ENCODE data around the gene ADARB1. TPM values are rescaled to one million over a fixed set of nuclear protein-coding genes. Genes with fewer than 3 reads are reported as not detected.
A peak's percentile ranks its signal among the peaks of the same experiment; 100 is the strongest.

Gene ADARB1
- total and polyA plus RNA-seq, 2 donors (not counting 1 experiment from before 2014, with no cell fraction given), result 17.1 to 33.3 TPM

GRCh38 chr21:45078371-45078770 is 4.0 kb downstream of the ADARB1 start:
- Mint-ChIP-seq H3K27ac (peak overlapping the region; percentile 11), H3K27me3 (no peaks in the 10 kb centered on the region), H3K4me3 (peak overlapping the region; percentile 19), H3K9me3 (ENCODE audit: insufficient read depth) (no peaks in the 10 kb centered on the region), H3K4me1 (peaks cover 70% of the 10 kb centered on the region)
- no peak overlapping the region for H3K4me3 ChIP-seq (ENCODE audit: control extremely low read depth in 1 of 5, extremely low read depth in 1 of 5, insufficient read depth in 1 of 5, low read depth in 2 of 5, low read length in 4 of 5)
- POLR2A ChIA-PET, result no interaction called here
- no peak overlapping the region for H2AFZ ChIP-seq (ENCODE audit: insufficient read depth, low read depth, low read length, poor library complexity, severe bottlenecking)
- no peaks in the 10 kb centered on the region for H3K27me3 ChIP-seq (replicated peaks in 1 of 4; ENCODE audit: control extremely low read depth in 1 of 4, control insufficient read depth in 3 of 4, insufficient read depth in 4 of 4, low read length in 3 of 4)
- H3K36me3 ChIP-seq (replicated peaks in 1 of 2; ENCODE audit: control extremely low read depth in 1 of 2, control insufficient read depth in 1 of 2, extremely low read depth in 1 of 2, insufficient read depth in 2 of 2, low read length in 1 of 2), result peaks cover 0 to 6% of the 10 kb centered on the region in 2 experiments
- TF ChIP-seq EZH2 (IDR thresholded peaks at IDR 0.05; ENCODE audit: borderline replicate concordance, insufficient read depth, low read depth, low read length, poor library complexity, severe bottlenecking) (no peak), CTCF (IDR thresholded peaks at IDR 0.05) (no peak)
- peaks cover 41 to 45% of the 10 kb centered on the region in 2 donors for H3K4me1 ChIP-seq (ENCODE audit: control insufficient read depth in 2 of 2, insufficient read depth in 2 of 2, low read length in 2 of 2)
- DNase-seq (no peak), ATAC-seq (ENCODE audit: low read depth) (no peak)
- peaks cover 84% of the 10 kb centered on the region for H3K79me2 ChIP-seq (ENCODE audit: control insufficient read depth, insufficient read depth, low read length)
- no peaks in the 10 kb centered on the region for H3K9me3 ChIP-seq (ENCODE audit: control extremely low read depth in 1 of 3, control insufficient read depth in 2 of 3, insufficient read depth in 1 of 3, low read length in 2 of 3)
- H3K4me2 ChIP-seq (replicated peaks; ENCODE audit: low read depth, low read length, poor library complexity, severe bottlenecking), result peak overlapping the region; percentile 35
- H4K20me1 ChIP-seq (ENCODE audit: control insufficient read depth, insufficient read depth, low read length, poor library complexity, severe bottlenecking), result peaks cover 59% of the 10 kb centered on the region
- intact Hi-C loops (cut with micrococcal nuclease), result loop anchor here (2.0 to 10.0 kb wide), 2 partner anchors 14 to 264 kb away; partner anchors contain the start of gene SUMO3
- no peak overlapping the region for H3K9ac ChIP-seq (ENCODE audit: low read length)
- CTCF ChIA-PET, result interaction anchor here (1.1 to 7.7 kb wide), 7 partner anchors 21 to 186 kb away, joined by 3 to 53 read pairs (median 4); no protein-coding TSS in a partner anchor
- WGBS (ENCODE audit: insufficient coverage), result 96% methylated on average over 4 of the region's 5 CpGs
- peak overlapping the region in 1 of 2 donors; percentile 20 for H3K27ac ChIP-seq (ENCODE audit: low read length in 2 of 2)

- intact Hi-C loops (cut with micrococcal nuclease), result loop anchor here (2.0 to 10.0 kb wide), 2 partner anchors 14 to 264 kb away; partner anchors contain the start of gene SUMO3
- H3K27me3 ChIP-seq (replicated peaks in 1 of 4; ENCODE audit: control extremely low read depth in 1 of 4, control insufficient read depth in 3 of 4, insufficient read depth in 4 of 4, low read length in 3 of 4), result no peaks in the 10 kb centered on the region
- no peak overlapping the region for H2AFZ ChIP-seq (ENCODE audit: insufficient read depth, low read depth, low read length, poor library complexity, severe bottlenecking)
- no peaks in the 10 kb centered on the region for H3K9me3 ChIP-seq (ENCODE audit: control extremely low read depth in 1 of 3, control insufficient read depth in 2 of 3, insufficient read depth in 1 of 3, low read length in 2 of 3)
- no peak overlapping the region for H3K4me3 Mint-ChIP-seq
- H3K27me3 Mint-ChIP-seq, result no peaks in the 10 kb centered on the region
- H3K4me3 ChIP-seq (ENCODE audit: control extremely low read depth in 1 of 5, extremely low read depth in 1 of 5, insufficient read depth in 1 of 5, low read depth in 2 of 5, low read length in 4 of 5), result no peak overlapping the region
- no peak for ATAC-seq (ENCODE audit: low read depth)
- POLR2A ChIA-PET, result no interaction called here
- peaks cover 68% of the 10 kb centered on the region for H3K4me1 Mint-ChIP-seq
- no peak overlapping the region for H3K27ac Mint-ChIP-seq
- H3K9me3 Mint-ChIP-seq (ENCODE audit: insufficient read depth), result no peaks in the 10 kb centered on the region
- H3K4me1 ChIP-seq (ENCODE audit: control insufficient read depth in 2 of 2, insufficient read depth in 2 of 2, low read length in 2 of 2), result peaks cover 37 to 42% of the 10 kb centered on the region in 2 donors
- H3K4me2 ChIP-seq (replicated peaks; ENCODE audit: low read depth, low read length, poor library complexity, severe bottlenecking), result peak overlapping the region; percentile 35
- H3K27ac ChIP-seq (ENCODE audit: low read length in 2 of 2), result no peak overlapping the region
- H3K9ac ChIP-seq (ENCODE audit: low read length), result no peak overlapping the region
- H3K36me3 ChIP-seq (replicated peaks in 1 of 2; ENCODE audit: control extremely low read depth in 1 of 2, control insufficient read depth in 1 of 2, extremely low read depth in 1 of 2, insufficient read depth in 2 of 2, low read length in 1 of 2), result peaks cover 0 to 6% of the 10 kb centered on the region in 2 experiments
- WGBS (ENCODE audit: insufficient coverage), result 73% methylated on average over 2 of the region's 2 CpGs
- peaks cover 89% of the 10 kb centered on the region for H3K79me2 ChIP-seq (ENCODE audit: control insufficient read depth, insufficient read depth, low read length)
- no peak for DNase-seq
- H4K20me1 ChIP-seq (ENCODE audit: control insufficient read depth, insufficient read depth, low read length, poor library complexity, severe bottlenecking), result peaks cover 64% of the 10 kb centered on the region
- CTCF ChIA-PET, result interaction anchor here (1.1 to 7.7 kb wide), 7 partner anchors 21 to 187 kb away, joined by 3 to 53 read pairs (median 4); no protein-coding TSS in a partner anchor
- no peak for TF ChIP-seq EZH2 (IDR thresholded peaks at IDR 0.05; ENCODE audit: borderline replicate concordance, insufficient read depth, low read depth, low read length, poor library complexity, severe bottlenecking)
- no peak for TF ChIP-seq CTCF (IDR thresholded peaks at IDR 0.05)
These were observed 4.5 kb downstream of the ADARB1 start for GRCh38 chr21:45078877-45079281.

Data from B cell (primary cell).